ENCODE measurements around the gene NRXN2.

Gene NRXN2

GRCh38 chr11:64643920-64644646 is 78.9 kb downstream of the NRXN2 start:
- DNase-seq: no peak

DNA sequence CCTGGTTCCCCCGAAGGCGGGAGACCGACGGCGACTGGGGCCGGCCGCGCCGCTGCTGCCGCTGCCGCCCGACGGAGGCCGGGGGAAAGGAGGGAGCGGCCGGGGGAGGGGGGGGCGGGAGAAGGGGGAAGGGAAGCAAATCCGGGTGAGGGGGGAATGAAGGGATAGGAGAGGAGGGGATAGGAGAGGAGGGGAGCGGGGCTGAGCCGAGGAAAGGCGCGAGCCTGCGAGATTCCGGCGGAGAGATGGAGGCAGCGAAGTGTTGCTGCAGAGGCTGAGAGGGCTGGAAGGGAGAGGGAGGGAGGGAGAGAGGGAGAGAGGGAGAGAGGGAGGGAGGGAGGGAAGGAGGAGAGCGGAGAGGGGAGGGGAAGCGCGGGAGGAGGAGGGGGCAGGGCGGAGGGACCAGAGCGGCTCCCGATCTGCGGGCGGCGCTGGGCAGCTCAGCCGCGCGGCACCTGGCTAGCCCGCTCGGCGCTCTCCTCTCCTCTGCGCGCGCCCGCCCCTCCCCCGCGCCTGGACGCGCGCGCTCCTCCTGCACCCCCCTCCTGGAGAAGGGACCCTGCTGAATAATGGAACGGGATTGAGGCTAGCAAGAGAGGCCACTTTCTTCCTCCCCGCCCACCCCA is 79.6 kb downstream of the NRXN2 start:
- no peak for DNase-seq

GRCh38 chr11:64642871-64643255 is 80.1 kb downstream of the NRXN2 start:
- DNase-seq: no peak

- DNase-seq: no peak
Measured at GRCh38 chr11:64642418-64642735, 80.6 kb downstream of the NRXN2 start.

- DNase-seq: no peak
Measured at GRCh38 chr11:64641596-64642417, 81.2 kb downstream of the NRXN2 start.

- no peak for DNase-seq
Measured at GRCh38 chr11:64639885-64640284, 83.1 kb downstream of the NRXN2 start.

- no peak for DNase-seq
Measured at GRCh38 chr11:64638829-64639228, 84.2 kb downstream of the NRXN2 start.

- no peak for DNase-seq
Measured at GRCh38 chr11:64638018-64638665, 84.9 kb downstream of the NRXN2 start.

DNA sequence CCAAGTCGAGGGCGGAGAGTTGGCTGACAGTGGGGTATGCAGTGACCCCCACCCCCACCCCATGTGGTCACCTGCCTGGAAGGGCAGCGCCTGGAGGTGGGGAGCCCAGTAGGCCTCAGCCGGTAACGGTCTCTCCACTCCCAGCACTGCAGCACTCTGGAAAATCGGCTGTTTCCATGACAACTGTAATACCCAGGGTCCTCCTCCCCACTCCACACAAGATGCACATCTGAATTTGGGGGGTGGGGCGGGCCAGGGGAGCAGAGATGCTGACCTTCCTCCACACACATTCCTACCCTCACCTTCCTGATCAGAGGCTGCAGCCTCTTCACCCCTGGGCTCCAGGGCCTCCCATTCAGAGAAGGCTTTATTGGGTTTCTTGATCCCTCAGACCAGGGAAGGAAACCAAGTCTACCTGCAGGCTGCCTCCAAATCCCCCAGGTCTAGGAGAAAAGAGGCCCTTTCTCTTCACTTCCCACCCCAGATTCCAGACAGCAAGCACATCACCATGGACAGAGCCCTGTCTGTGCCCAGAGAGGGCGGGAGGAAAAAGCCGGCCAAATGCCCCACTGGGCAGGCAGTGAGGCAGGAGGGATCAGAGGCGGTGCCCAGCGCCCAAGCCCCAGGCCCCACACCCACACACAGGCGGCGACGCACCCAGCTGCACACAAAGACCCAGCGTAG is 85.5 kb downstream of the NRXN2 start:
- DNase-seq: no peak

DNA sequence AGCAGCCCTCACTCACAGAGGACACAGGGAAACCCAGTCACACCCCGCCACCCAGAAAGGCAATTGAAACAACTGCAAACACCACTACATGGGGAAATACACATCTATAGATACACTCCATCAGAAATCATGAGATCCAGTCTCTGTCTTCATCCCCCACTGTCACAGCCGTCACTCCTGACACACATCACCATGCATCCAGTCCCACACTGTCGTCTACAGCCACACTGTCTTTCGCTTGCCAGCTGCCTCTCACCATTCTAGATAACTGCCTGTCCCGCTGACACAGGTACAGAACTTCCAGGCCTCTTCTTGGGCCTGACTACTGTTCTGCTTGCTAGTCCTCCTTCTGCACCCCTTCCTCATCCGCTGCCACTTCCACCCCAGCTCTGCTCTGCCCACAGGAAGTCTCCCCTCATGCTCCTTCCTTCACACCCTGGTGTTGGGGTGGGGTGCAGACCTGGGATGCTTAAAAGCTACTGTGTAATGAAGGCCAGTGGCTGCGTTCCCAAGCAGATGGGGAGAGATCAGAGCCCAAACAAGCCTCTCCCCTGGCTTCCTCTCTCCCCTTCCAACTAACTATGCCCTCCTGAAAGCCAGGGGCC is 89.3 kb downstream of the NRXN2 start:
- DNase-seq: no peak

GRCh38 chr11:64632654-64633053 is 90.3 kb downstream of the NRXN2 start:
- no peak for DNase-seq

GRCh38 chr11:64632237-64632636 is 90.8 kb downstream of the NRXN2 start:
- no peak for DNase-seq

- DNase-seq: no peak
Measured at GRCh38 chr11:64631675-64632074, 91.3 kb downstream of the NRXN2 start.

DNA sequence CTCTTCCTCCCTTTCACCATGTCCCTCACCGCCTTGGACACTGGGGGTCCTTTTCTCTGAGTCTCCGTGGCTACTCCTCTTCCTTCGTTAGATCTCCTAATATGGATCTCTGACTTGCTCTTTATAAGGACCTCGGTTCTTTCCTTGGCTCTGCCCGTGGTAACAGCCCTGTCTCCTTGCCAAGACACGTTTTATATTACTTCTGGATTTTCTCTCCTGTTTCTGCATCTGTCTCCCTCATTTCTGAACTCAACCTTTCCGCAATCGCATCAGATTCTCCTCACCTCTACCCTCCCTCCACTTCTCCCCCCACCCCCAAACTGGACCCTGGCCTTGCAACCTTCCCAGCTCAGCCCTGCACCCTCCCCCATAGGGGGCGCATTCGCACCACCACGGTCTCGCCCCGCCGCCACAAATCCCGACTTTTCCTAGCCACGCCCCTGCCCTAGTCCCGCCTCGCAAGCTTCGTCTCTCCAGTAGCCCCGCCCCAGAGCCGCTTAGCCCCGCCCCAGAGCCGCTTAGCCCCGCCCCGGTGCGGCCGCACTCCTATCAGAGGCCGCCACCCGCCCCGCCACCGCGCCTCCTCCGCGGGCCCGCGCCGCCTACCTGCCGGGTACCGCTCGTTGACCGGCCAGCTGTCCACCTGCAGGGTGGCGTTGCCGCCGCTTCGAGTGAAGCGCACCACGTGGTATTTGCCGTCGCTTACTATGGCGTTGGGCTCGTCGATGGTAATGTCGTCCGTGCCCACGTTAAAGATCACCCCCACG is 93.0 kb downstream of the NRXN2 start:
- DNase-seq: no peak

GRCh38 chr11:64629103-64629502 is 93.9 kb downstream of the NRXN2 start:
- no peak for DNase-seq

- DNase-seq: no peak
Measured at GRCh38 chr11:64628596-64628995, 94.4 kb downstream of the NRXN2 start.

DNA sequence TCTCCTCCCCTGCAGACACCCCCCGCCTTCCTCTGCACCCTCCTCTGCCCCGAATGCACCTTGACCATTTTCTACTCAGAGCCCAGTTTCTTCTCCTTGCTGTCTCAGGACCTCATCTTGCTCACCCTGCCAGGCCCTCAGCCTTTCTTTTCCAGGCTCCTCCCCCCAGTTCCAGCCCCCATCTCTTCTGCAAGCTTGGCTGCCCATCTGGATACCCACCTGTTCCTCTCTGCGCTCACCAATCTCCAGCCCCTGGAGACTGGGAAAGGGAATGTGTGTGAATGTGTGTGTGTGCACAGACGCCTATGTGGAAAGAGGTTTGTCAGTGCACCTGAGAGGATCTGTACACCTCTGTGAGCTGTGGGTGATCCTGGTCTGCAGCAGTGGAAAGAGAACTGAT is 95.6 kb downstream of the NRXN2 start:
- DNase-seq: no peak

GRCh38 chr11:64626637-64627036 is 96.4 kb downstream of the NRXN2 start:
- DNase-seq: no peak

DNA sequence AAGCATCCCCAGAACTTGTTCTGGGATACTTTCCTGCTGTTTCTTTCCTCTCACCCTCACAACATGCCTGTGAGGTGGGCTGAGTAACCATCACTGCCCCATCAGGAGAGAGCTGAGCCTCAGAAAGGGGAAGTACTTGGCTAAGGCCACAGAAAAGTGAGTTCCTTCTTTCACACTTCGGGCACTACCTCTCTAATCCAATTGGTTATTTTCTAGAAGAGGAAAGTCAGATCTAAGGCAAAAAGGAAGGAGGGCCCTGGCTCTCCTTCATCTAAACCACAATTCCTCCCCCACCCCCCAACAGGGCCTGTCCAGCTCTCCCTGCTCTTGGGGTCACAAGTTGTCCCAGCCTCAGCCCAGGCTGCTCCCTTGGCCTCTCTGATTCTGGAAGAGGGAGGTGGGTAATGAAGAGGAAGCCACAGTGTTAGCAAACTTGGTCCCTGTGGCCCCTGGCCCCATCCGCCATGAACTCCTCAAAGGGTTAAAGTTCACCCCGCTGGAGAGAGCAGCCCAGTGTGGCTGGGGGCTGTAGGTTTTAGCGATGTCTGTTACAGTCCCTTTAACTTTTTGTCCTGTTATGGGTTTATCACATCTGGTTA is 98.0 kb downstream of the NRXN2 start:
- no peak for DNase-seq

- DNase-seq: no peak
Measured at GRCh38 chr11:64622681-64623080, 100.3 kb downstream of the NRXN2 start.

- no peak for DNase-seq
Measured at GRCh38 chr11:64621283-64622019, 101.5 kb downstream of the NRXN2 start.
